Spleen (tissue), 11 donors: ENCODE measurements around the gene SCNN1G. TPM values are rescaled to one million over a fixed set of nuclear protein-coding genes. Genes with fewer than 3 reads are reported as not detected.

ENCODE experiments used
- DNase-seq: peaks from one replicate; pipeline ENCODE4 v3.0.0-alpha.2; 2020
- H3K27ac ChIP-seq, 8 donors: fragments of 200-600 bp; sonication (generic) in 7 of 8; 1 replicate in 4 of 8; 2 replicates in 4 of 8; pipeline versions ENCODE4 v1.5.0 to v1.8.0; 2016 to 2021; ENCODE audit warnings: inconsistent platforms in 4 of 8, mild to moderate bottlenecking in 4 of 8, moderate library complexity in 1 of 8
- H3K27me3 ChIP-seq, 7 donors: fragments of 200-600 bp; sonication (generic) in 6 of 7; replicated peaks in 1 of 7; 1 replicate in 4 of 7; 2 replicates in 3 of 7; pipeline versions ENCODE4 v1.5.0 to v1.8.0; 2016 to 2021; ENCODE audit warnings: inconsistent platforms in 3 of 7, mild to moderate bottlenecking in 1 of 7
- H3K36me3 ChIP-seq, 6 donors: fragments of 200-600 bp; sonication (generic) in 5 of 6; 1 replicate in 4 of 6; 2 replicates in 2 of 6; pipeline versions ENCODE4 v1.5.0 to v1.8.0; 2016 to 2021; ENCODE audit warnings: inconsistent platforms in 2 of 6
- H3K4me1 ChIP-seq, 6 donors: fragments of 200-600 bp; sonication (generic) in 5 of 6; 1 replicate in 3 of 6; 2 replicates in 3 of 6; pipeline versions ENCODE4 v1.5.0 to v1.8.0; 2016 to 2021; ENCODE audit warnings: inconsistent platforms in 3 of 6
- H3K4me3 ChIP-seq, 8 donors: fragments of 200-600 bp; sonication (generic) in 7 of 8; 1 replicate in 4 of 8; 2 replicates in 4 of 8; pipeline versions ENCODE4 v1.5.0 to v1.8.0; 2016 to 2021; ENCODE audit warnings: inconsistent platforms in 4 of 8, mild to moderate bottlenecking in 4 of 8, moderate library complexity in 2 of 8
- H3K9me3 ChIP-seq, 8 donors: fragments of 200-600 bp; sonication (generic) in 7 of 8; 1 replicate in 4 of 8; 2 replicates in 4 of 8; pipeline versions ENCODE4 v1.5.0 to v1.8.0; 2016 to 2021; ENCODE audit warnings: inconsistent platforms in 4 of 8
- CTCF ChIP-seq, 11 experiments: fragments of 200-600 bp in 7 of 11; fragments of 450-650 bp in 4 of 11; sonication (generic) in 4 of 11; IDR thresholded peaks in 8 of 11; conservative IDR thresholded peaks in 3 of 11; 1 replicate in 7 of 11; 2 replicates in 4 of 11; pipeline versions ENCODE4 v1.4.0 to v1.8.0; 2016 to 2021; ENCODE audit warnings: antibody characterized with exemption in 11 of 11, inconsistent platforms in 4 of 11, mild to moderate bottlenecking in 1 of 11
- POLR2A ChIP-seq, 3 donors: fragments of 450-650 bp; IDR thresholded peaks; one replicate each; pipeline ENCODE4 v1.5.1; 2017; ENCODE audit warnings: antibody characterized with exemption in 3 of 3, mild to moderate bottlenecking in 1 of 3
- POLR2AphosphoS5 ChIP-seq, 3 donors: sonication (generic); formaldehyde crosslinking; IDR thresholded peaks; one replicate each; pipeline ENCODE4 v1.5.1; 2017; ENCODE audit warnings: antibody characterized with exemption in 3 of 3
- WGBS, 5 donors: extraction: QIAGEN DNeasy Blood & Tissue Kit in 3 of 5; methylation state at CpG; one replicate each; pipeline versions ENCODE4 v1.1.5 to v1.1.7; 2013 to 2018; 5-methylcytosine and 5-hydroxymethylcytosine counted together
- intact Hi-C: fragments of 100-400 bp; cut with DNase I; formaldehyde crosslinking; loops from one replicate; pipeline ENCODE4 v1.15.0; 2023; ENCODE audit warnings: low total_unique reads
- polyA plus RNA-seq, 3 donors: library from polyadenylated mRNA; stranded (reverse); fragments of 200-250 nt; gene quantifications; one replicate each; pipeline ENCODE4 v1.2.1, GENCODE V29; 2013
- total RNA-seq, 7 donors: library from RNA; depleted of rRNA in 3 of 7; stranded (reverse); fragments of >200 nt in 3 of 7; fragmentation: NEBNext Ultra II Directional in 4 of 7; extraction: Animal tissue kit (Norgen Biotek cat#: 25700) in 4 of 7; gene quantifications; one replicate each; pipeline versions ENCODE4 v1.1.0 to v1.2.1, GENCODE V29; 2016 to 2021
- donor health status: healthy with polysubstance abuse.
- donor health status: DM: no; HTN: no; CAD: no; lungs with moderate emphysema.
- donor health status: DM: no; HTN: no; CAD: no.
- donor health status: Bipolar disorder and iron deficiency.
- donor health status: healthy.
- donor health status: DM: no; HTN: no; CAD: no.
- donor health status: DM: yes; HTN: yes; CAD: no.

The SCNN1G gene
- total and polyA plus RNA-seq, 10 donors: 0.03 TPM; not detected in 8

DNA sequence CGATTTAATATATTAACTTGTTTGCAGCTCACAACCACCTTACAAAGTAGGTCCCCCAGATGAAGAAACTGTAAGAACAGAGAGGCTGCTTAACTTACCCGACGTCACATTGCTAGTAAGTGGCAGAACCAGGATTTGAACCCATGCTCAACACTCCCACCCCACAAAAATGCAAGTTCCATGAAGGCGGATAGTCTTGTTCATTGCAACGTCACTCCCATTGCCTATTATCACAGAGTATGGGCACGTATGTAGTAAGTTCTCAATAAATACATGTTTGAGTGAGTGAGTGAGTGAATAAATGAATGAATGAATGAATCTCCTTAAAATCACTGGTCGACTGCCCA, 34.4 kb upstream of the SCNN1G start:
- intact Hi-C loops: no loop called here
- Histone ChIP-seq H3K9me3 (no peaks in the 10 kb centered on the region), H3K27me3 (peaks cover 0 to 3% (median 0%) of the 10 kb centered on the region in 7 donors), H3K27ac (peak overlapping the region in 4 of 8 donors; percentile 75 to 87 (median 82)), H3K4me3 (peak overlapping the region; percentile 50 to 90 (median 73)), H3K4me1 (peaks cover 5 to 43% (median 18%) of the 10 kb centered on the region in 6 donors), H3K36me3 (no peaks in the 10 kb centered on the region)
- no peak for TF ChIP-seq POLR2AphosphoS5 (IDR thresholded peaks at IDR 0.05)
- no peak for TF ChIP-seq POLR2A (IDR thresholded peaks at IDR 0.05)
- no peak for TF ChIP-seq CTCF (IDR thresholded peaks at IDR 0.05 in 8 of 11, conservative IDR thresholded peaks at IDR 0.05 in 3 of 11)
- 54 to 61% (median 57%) methylated on average over 7 of the region's 7 CpGs for WGBS, 5 donors
- DNase-seq: no peak

- Histone ChIP-seq H3K27me3 (peaks cover 0 to 8% (median 0%) of the 10 kb centered on the region in 7 donors), H3K4me3 (peak overlapping the region; percentile 50 to 90 (median 73)), H3K9me3 (no peaks in the 10 kb centered on the region), H3K27ac (peak overlapping the region in 7 of 8 donors; percentile 51 to 87 (median 77)), H3K36me3 (no peaks in the 10 kb centered on the region), H3K4me1 (peaks cover 5 to 43% (median 18%) of the 10 kb centered on the region in 6 donors)
- 0 to 3% (median 1%) methylated on average over 19 to 103 of the region's 103 CpGs for WGBS, 5 donors
- intact Hi-C loops: no loop called here
- DNase-seq: peak; percentile 92
- no peak for TF ChIP-seq POLR2A (IDR thresholded peaks at IDR 0.05)
- peak; percentile 41 to 72 (median 51) for TF ChIP-seq POLR2AphosphoS5 (IDR thresholded peaks at IDR 0.05)
Measured at GRCh38 chr16:23148513-23149266, 33.9 kb upstream of the SCNN1G start.

- Histone ChIP-seq H3K4me1 (peaks cover 5 to 43% (median 18%) of the 10 kb centered on the region in 6 donors), H3K27me3 (peaks cover 0 to 16% (median 0%) of the 10 kb centered on the region in 7 donors), H3K36me3 (no peaks in the 10 kb centered on the region), H3K9me3 (no peaks in the 10 kb centered on the region), H3K27ac (peak within 1 kb of the TSS; percentile 42 to 87 (median 76)), H3K4me3 (peak within 1 kb of the TSS; percentile 50 to 90 (median 73))
- peak; percentile 99 for DNase-seq
- TF ChIP-seq POLR2AphosphoS5 (IDR thresholded peaks at IDR 0.05) (peak; percentile 67 to 87 (median 82)), POLR2A (IDR thresholded peaks at IDR 0.05) (no peak), CTCF (IDR thresholded peaks at IDR 0.05 in 8 of 11, conservative IDR thresholded peaks at IDR 0.05 in 3 of 11) (no peak)
- 1 to 2% (median 1%) methylated on average over 24 to 75 of the region's 75 CpGs for WGBS, 5 donors
- intact Hi-C loops: no loop called here
Measured at GRCh38 chr16:23149267-23149992, 33.1 kb upstream of the SCNN1G start, which contains the start of gene USP31. Gene USP31, minus strand, starts transcription at chr16:23149452. Its CDS starts 182 bp downstream, at chr16:23149270.

GRCh38 chr16:23149993-23150364, 32.6 kb upstream of the SCNN1G start:
- Histone ChIP-seq H3K27ac (peak overlapping the region in 2 of 8 donors; percentile 82), H3K9me3 (no peaks in the 10 kb centered on the region), H3K4me3 (peak overlapping the region; percentile 37 to 90 (median 69)), H3K36me3 (no peaks in the 10 kb centered on the region), H3K4me1 (peaks cover 5 to 43% (median 16%) of the 10 kb centered on the region in 6 donors), H3K27me3 (peaks cover 0 to 21% (median 0%) of the 10 kb centered on the region in 7 donors)
- intact Hi-C loops: no loop called here
- DNase-seq: no peak
- 52 to 65% (median 57%) methylated on average over 4 of the region's 4 CpGs for WGBS, 5 donors
- no peak for TF ChIP-seq POLR2A (IDR thresholded peaks at IDR 0.05)
- no peak for TF ChIP-seq POLR2AphosphoS5 (IDR thresholded peaks at IDR 0.05)
- TF ChIP-seq CTCF (IDR thresholded peaks at IDR 0.05 in 8 of 11, conservative IDR thresholded peaks at IDR 0.05 in 3 of 11): no peak
